IMR-90 (cell line): ENCODE data around the gene FXYD5. TPM values are rescaled to one million over a fixed set of nuclear protein-coding genes. Genes with fewer than 3 reads are reported as not detected.

Experiments used
- CHD1 ChIP-seq: IDR thresholded peaks from 2 replicates; pipeline ENCODE4 v1.6.1; 2012; ENCODE audit warnings: low read depth, low read length, improper control_type of control experiment
- RAD21 ChIP-seq: IDR thresholded peaks from 2 replicates; pipeline ENCODE4 v1.6.1; 2012; ENCODE audit warnings: low read length, improper control_type of control experiment
- RFX5 ChIP-seq: IDR thresholded peaks from 2 replicates; pipeline ENCODE4 v1.8.0; 2012; ENCODE audit warnings: low read depth, mild to moderate bottlenecking, low read length, moderate library complexity
- polyA plus RNA-seq, 3 experiments: library from polyadenylated mRNA; depleted of rRNA; stranded (reverse); fragments of >200 nt; gene quantifications; 2 replicates each; pipeline ENCODE4 v1.2.3, GENCODE V29; 2012; ENCODE audit warnings: low replicate concordance in 1 of 3
- total RNA-seq: library from RNA; depleted of rRNA; stranded (reverse); fragments of >200 nt; gene quantifications from 2 replicates; pipeline ENCODE4 v1.2.3, GENCODE V29; 2012
- TF ChIP-seq, protein P1 (sequence below): conservative IDR thresholded peaks from 2 replicates; pipeline ENCODE4 v1.5.1; 2012; ENCODE audit warnings: mild to moderate bottlenecking, low read depth, low read length, improper control_type of control experiment
- TF ChIP-seq, protein P2 (sequence below): fragments of 150-350 bp; IDR thresholded peaks from 2 replicates; pipeline ENCODE4 v1.6.1; 2016; ENCODE audit warnings: low read depth, mild to moderate bottlenecking, low read length, moderate library complexity, borderline replicate concordance

The FXYD5 gene
- total and polyA plus RNA-seq, 2 of the 4 experiments (the other 2 are of a cell fraction), result 53.6 to 245 TPM

DNA sequence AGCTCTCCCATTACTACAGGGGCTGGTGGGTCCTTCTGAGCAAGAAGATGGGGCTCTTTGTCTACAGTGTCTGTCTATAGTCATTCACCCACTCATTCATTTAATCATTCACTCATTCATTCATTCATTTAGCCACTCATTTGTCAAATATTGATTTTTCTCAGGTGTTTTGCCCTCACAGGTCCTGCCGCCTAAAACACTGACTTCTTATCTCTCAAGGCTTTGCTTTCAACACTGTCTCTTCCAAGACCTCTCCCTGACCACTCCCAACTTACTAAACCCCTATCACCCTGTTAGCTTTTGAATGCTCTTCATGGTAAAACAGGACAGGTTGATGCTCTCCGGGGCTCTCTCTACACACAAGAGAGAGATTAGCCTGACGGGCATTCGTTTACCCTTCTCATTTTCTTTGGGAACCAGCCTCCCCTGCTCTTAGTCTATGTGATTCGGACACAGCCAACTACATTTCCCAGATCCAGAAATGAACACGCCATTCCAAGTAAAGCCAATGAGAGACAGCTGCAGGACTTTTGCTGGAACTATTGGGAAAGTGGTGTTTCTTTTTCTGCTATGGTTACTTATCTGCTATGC, 51.3 kb downstream of the FXYD5 start (continued):
- TF ChIP-seq, protein P1, sequence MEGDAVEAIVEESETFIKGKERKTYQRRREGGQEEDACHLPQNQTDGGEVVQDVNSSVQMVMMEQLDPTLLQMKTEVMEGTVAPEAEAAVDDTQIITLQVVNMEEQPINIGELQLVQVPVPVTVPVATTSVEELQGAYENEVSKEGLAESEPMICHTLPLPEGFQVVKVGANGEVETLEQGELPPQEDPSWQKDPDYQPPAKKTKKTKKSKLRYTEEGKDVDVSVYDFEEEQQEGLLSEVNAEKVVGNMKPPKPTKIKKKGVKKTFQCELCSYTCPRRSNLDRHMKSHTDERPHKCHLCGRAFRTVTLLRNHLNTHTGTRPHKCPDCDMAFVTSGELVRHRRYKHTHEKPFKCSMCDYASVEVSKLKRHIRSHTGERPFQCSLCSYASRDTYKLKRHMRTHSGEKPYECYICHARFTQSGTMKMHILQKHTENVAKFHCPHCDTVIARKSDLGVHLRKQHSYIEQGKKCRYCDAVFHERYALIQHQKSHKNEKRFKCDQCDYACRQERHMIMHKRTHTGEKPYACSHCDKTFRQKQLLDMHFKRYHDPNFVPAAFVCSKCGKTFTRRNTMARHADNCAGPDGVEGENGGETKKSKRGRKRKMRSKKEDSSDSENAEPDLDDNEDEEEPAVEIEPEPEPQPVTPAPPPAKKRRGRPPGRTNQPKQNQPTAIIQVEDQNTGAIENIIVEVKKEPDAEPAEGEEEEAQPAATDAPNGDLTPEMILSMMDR, result no peak
- TF ChIP-seq, protein P2, sequence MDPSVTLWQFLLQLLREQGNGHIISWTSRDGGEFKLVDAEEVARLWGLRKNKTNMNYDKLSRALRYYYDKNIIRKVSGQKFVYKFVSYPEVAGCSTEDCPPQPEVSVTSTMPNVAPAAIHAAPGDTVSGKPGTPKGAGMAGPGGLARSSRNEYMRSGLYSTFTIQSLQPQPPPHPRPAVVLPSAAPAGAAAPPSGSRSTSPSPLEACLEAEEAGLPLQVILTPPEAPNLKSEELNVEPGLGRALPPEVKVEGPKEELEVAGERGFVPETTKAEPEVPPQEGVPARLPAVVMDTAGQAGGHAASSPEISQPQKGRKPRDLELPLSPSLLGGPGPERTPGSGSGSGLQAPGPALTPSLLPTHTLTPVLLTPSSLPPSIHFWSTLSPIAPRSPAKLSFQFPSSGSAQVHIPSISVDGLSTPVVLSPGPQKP, result no peak
- TF ChIP-seq RFX5 (no peak), RAD21 (no peak), CHD1 (no peak)
